Esophagus squamous epithelium (tissue), 4 donors: ENCODE measurements around the gene ASB8.

ENCODE experiments used
- POLR2A ChIP-seq, 4 donors: fragments of 450-650 bp; IDR thresholded peaks; one replicate each; pipeline ENCODE4 v1.6.1; 2017; ENCODE audit warnings: antibody characterized with exemption in 4 of 4, mild to moderate bottlenecking in 4 of 4, moderate library complexity in 3 of 4
- TF ChIP-seq, protein P1 (sequence below), 6 experiments: fragments of 450-650 bp in 4 of 6; fragments of 200-600 bp in 2 of 6; sonication (generic) in 2 of 6; IDR thresholded peaks; one replicate each; pipeline ENCODE4 v1.5.1; 2016 to 2019; ENCODE audit warnings: antibody characterized with exemption in 6 of 6, mild to moderate bottlenecking in 4 of 6, moderate library complexity in 4 of 6

GRCh38 chr12:48104531-48104930 lies 52.8 kb downstream of the ASB8 start:
- TF ChIP-seq, protein P1, sequence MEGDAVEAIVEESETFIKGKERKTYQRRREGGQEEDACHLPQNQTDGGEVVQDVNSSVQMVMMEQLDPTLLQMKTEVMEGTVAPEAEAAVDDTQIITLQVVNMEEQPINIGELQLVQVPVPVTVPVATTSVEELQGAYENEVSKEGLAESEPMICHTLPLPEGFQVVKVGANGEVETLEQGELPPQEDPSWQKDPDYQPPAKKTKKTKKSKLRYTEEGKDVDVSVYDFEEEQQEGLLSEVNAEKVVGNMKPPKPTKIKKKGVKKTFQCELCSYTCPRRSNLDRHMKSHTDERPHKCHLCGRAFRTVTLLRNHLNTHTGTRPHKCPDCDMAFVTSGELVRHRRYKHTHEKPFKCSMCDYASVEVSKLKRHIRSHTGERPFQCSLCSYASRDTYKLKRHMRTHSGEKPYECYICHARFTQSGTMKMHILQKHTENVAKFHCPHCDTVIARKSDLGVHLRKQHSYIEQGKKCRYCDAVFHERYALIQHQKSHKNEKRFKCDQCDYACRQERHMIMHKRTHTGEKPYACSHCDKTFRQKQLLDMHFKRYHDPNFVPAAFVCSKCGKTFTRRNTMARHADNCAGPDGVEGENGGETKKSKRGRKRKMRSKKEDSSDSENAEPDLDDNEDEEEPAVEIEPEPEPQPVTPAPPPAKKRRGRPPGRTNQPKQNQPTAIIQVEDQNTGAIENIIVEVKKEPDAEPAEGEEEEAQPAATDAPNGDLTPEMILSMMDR (IDR thresholded peaks at IDR 0.05) = no peak
- TF ChIP-seq POLR2A (IDR thresholded peaks at IDR 0.05) = no peak
